Vagina (tissue), 2 donors: ENCODE measurements around the gene ACSF3. TPM values are rescaled to one million over a fixed set of nuclear protein-coding genes. Genes with fewer than 3 reads are reported as not detected.

Source experiments
- DNase-seq, 2 donors: peaks; one replicate each; pipeline ENCODE4 v3.0.0-alpha.2; 2017; ENCODE audit errors: extremely low spot score in 2 of 2
- H3K27ac ChIP-seq: fragments of 200-600 bp; sonication (generic); one replicate; pipeline ENCODE4 v1.5.1; 2019
- H3K27me3 ChIP-seq: fragments of 200-600 bp; sonication (generic); one replicate; pipeline ENCODE4 v1.5.1; 2019
- H3K36me3 ChIP-seq, 2 donors: fragments of 200-600 bp; sonication (generic); one replicate each; pipeline ENCODE4 v1.5.1; 2017 to 2019
- H3K4me1 ChIP-seq: fragments of 200-600 bp; sonication (generic); one replicate; pipeline ENCODE4 v1.5.1; 2019
- H3K4me3 ChIP-seq, 2 donors: fragments of 200-600 bp; sonication (generic); 1 replicate in 1 of 2; 2 replicates in 1 of 2; pipeline ENCODE4 v1.5.1; 2016 to 2019
- H3K9me3 ChIP-seq: fragments of 200-600 bp; sonication (generic); one replicate; pipeline ENCODE4 v1.5.1; 2019
- CTCF ChIP-seq, 3 experiments: fragments of 450-650 bp in 2 of 3; fragments of 200-600 bp in 1 of 3; sonication (generic) in 1 of 3; IDR thresholded peaks; one replicate each; pipeline ENCODE4 v1.5.1; 2017 to 2019; ENCODE audit warnings: antibody characterized with exemption in 3 of 3, mild to moderate bottlenecking in 2 of 3, moderate library complexity in 2 of 3
- POLR2A ChIP-seq, 2 donors: fragments of 450-650 bp; IDR thresholded peaks; one replicate each; pipeline ENCODE4 v1.6.1; 2017; ENCODE audit warnings: antibody characterized with exemption in 2 of 2, mild to moderate bottlenecking in 2 of 2, moderate library complexity in 2 of 2
- POLR2AphosphoS5 ChIP-seq, 2 donors: sonication (generic); formaldehyde crosslinking; IDR thresholded peaks; one replicate each; pipeline ENCODE4 v1.9.0; 2017; ENCODE audit warnings: antibody characterized with exemption in 2 of 2, mild to moderate bottlenecking in 2 of 2, low read depth in 1 of 2; ENCODE audit not compliant: insufficient read depth in 1 of 2
- intact Hi-C: fragments of 100-400 bp; cut with DNase I; formaldehyde crosslinking; loops from one replicate; pipeline ENCODE4 v1.15.1; 2023
- total RNA-seq: library from RNA; depleted of rRNA; stranded (reverse); fragments of >200 nt; gene quantifications from one replicate; pipeline ENCODE4 v1.2.3, GENCODE V29; 2016

ACSF3 gene
- total RNA-seq, 1 donor from 2014 or later = 23.3 TPM

- no peak overlapping the region for H3K4me3 ChIP-seq
- H3K4me1 ChIP-seq = peaks cover 6% of the 10 kb centered on the region
- intact Hi-C loops = no loop called here
- TF ChIP-seq CTCF (IDR thresholded peaks at IDR 0.05) (no peak), POLR2AphosphoS5 (IDR thresholded peaks at IDR 0.05; ENCODE audit: insufficient read depth in 1 of 2, low read depth in 1 of 2) (no peak), POLR2A (IDR thresholded peaks at IDR 0.05) (no peak)
- no peaks in the 10 kb centered on the region for H3K9me3 ChIP-seq
- no peak overlapping the region for H3K27ac ChIP-seq
- H3K36me3 ChIP-seq = no peaks in the 10 kb centered on the region
- no peak for DNase-seq
- H3K27me3 ChIP-seq = no peaks in the 10 kb centered on the region
These were observed 82.6 kb downstream of the ACSF3 start for GRCh38 chr16:89176147-89176690.

- intact Hi-C loops = no loop called here
- no peaks in the 10 kb centered on the region for H3K27me3 ChIP-seq
- peaks cover 1% of the 10 kb centered on the region for H3K4me1 ChIP-seq
- TF ChIP-seq POLR2A (IDR thresholded peaks at IDR 0.05) = no peak
- TF ChIP-seq POLR2AphosphoS5 (IDR thresholded peaks at IDR 0.05; ENCODE audit: insufficient read depth in 1 of 2, low read depth in 1 of 2) = no peak
- TF ChIP-seq CTCF (IDR thresholded peaks at IDR 0.05) = no peak
- H3K4me3 ChIP-seq = no peak overlapping the region
- H3K9me3 ChIP-seq = no peaks in the 10 kb centered on the region
- no peak overlapping the region for H3K27ac ChIP-seq
- no peak for DNase-seq
- H3K36me3 ChIP-seq = no peaks in the 10 kb centered on the region
These were observed 83.1 kb downstream of the ACSF3 start for GRCh38 chr16:89176717-89177116.

- no peak overlapping the region for H3K27ac ChIP-seq
- no peak overlapping the region for H3K4me3 ChIP-seq
- no peak for DNase-seq
- intact Hi-C loops = no loop called here
- H3K27me3 ChIP-seq = no peaks in the 10 kb centered on the region
- no peaks in the 10 kb centered on the region for H3K36me3 ChIP-seq
- TF ChIP-seq POLR2AphosphoS5 (IDR thresholded peaks at IDR 0.05; ENCODE audit: insufficient read depth in 1 of 2, low read depth in 1 of 2) (no peak), CTCF (IDR thresholded peaks at IDR 0.05) (no peak), POLR2A (IDR thresholded peaks at IDR 0.05) (no peak)
- H3K4me1 ChIP-seq = no peaks in the 10 kb centered on the region
- H3K9me3 ChIP-seq = no peaks in the 10 kb centered on the region
These were observed 83.8 kb downstream of the ACSF3 start for GRCh38 chr16:89177501-89177900.

- Histone ChIP-seq H3K36me3 (no peaks in the 10 kb centered on the region), H3K4me1 (no peaks in the 10 kb centered on the region), H3K9me3 (no peaks in the 10 kb centered on the region), H3K27me3 (no peaks in the 10 kb centered on the region), H3K27ac (no peak overlapping the region), H3K4me3 (no peak overlapping the region)
- no peak for TF ChIP-seq POLR2AphosphoS5 (IDR thresholded peaks at IDR 0.05; ENCODE audit: insufficient read depth in 1 of 2, low read depth in 1 of 2)
- no peak for DNase-seq
- intact Hi-C loops = no loop called here
These were observed 84.9 kb downstream of the ACSF3 start for GRCh38 chr16:89178453-89179147.

- no peaks in the 10 kb centered on the region for H3K4me1 ChIP-seq
These were observed 85.5 kb downstream of the ACSF3 start for GRCh38 chr16:89179148-89179484.

More at GRCh38 chr16:89179148-89179484, 85.5 kb downstream of the ACSF3 start:
- intact Hi-C loops = no loop called here
- Histone ChIP-seq H3K27me3 (no peaks in the 10 kb centered on the region), H3K4me3 (no peak overlapping the region), H3K9me3 (no peaks in the 10 kb centered on the region), H3K36me3 (no peaks in the 10 kb centered on the region), H3K27ac (no peak overlapping the region)
- no peak for TF ChIP-seq POLR2A (IDR thresholded peaks at IDR 0.05)
- no peak for TF ChIP-seq CTCF (IDR thresholded peaks at IDR 0.05)
- no peak for TF ChIP-seq POLR2AphosphoS5 (IDR thresholded peaks at IDR 0.05; ENCODE audit: insufficient read depth in 1 of 2, low read depth in 1 of 2)
- DNase-seq = no peak
